Measurements from ENCODE around the gene RAP1GAP2. TPM values are rescaled to one million over a fixed set of nuclear protein-coding genes. Genes with fewer than 3 reads are reported as not detected.

The RAP1GAP2 gene
- total RNA-seq, 1 donor from 2014 or later: 8.6 TPM

GRCh38 chr17:2939714-2940351 is 143.6 kb downstream of the RAP1GAP2 start:
- peaks cover 10% of the 10 kb centered on the region for H3K27me3 ChIP-seq (ENCODE audit: insufficient read depth, low read length)
- Mint-ChIP-seq H3K36me3 (ENCODE audit: low read depth, unreplicated experiment) (no peaks in the 10 kb centered on the region), H3K9me3 (ENCODE audit: unreplicated experiment) (peaks cover 2% of the 10 kb centered on the region), H3K4me3 (ENCODE audit: unreplicated experiment) (no peak overlapping the region), H3K27ac (ENCODE audit: unreplicated experiment) (no peak overlapping the region), H3K27me3 (ENCODE audit: low read depth, unreplicated experiment) (peaks cover 17% of the 10 kb centered on the region), H3K4me1 (ENCODE audit: low read depth, unreplicated experiment) (peaks cover 5% of the 10 kb centered on the region)
- no peak for FAIRE-seq
- H3K27ac ChIP-seq (ENCODE audit: low read depth, low read length): no peak overlapping the region
- no peaks in the 10 kb centered on the region for H3K79me2 ChIP-seq (ENCODE audit: insufficient read depth, low read length)
- H4K20me1 ChIP-seq (ENCODE audit: insufficient read depth, low read length): peaks cover 3% of the 10 kb centered on the region
- no peak overlapping the region for H3K9ac ChIP-seq (ENCODE audit: low read length)
- TF ChIP-seq CTCF (IDR thresholded peaks at IDR 0.05; ENCODE audit: insufficient read depth, low read depth, low read length) (no peak), EZH2 (IDR thresholded peaks at IDR 0.05; ENCODE audit: insufficient read depth, low read length) (no peak)
- H2AFZ ChIP-seq (ENCODE audit: low read depth, low read length): no peak overlapping the region
- H3K9me3 ChIP-seq (ENCODE audit: insufficient read depth, low read depth, low read length): no peaks in the 10 kb centered on the region
- no peaks in the 10 kb centered on the region for H3K4me1 ChIP-seq (ENCODE audit: insufficient read depth, low read length)
- DNase-seq (ENCODE audit: low read depth): no peak
- no peak overlapping the region for H3K4me3 ChIP-seq (ENCODE audit: insufficient read depth, low read depth, low read length)
- H3K4me2 ChIP-seq (ENCODE audit: low read length): no peak overlapping the region
- H3K36me3 ChIP-seq (ENCODE audit: insufficient read depth, low read length): no peaks in the 10 kb centered on the region

GRCh38 chr17:2940352-2940751 is 144.1 kb downstream of the RAP1GAP2 start:
- TF ChIP-seq EZH2 (IDR thresholded peaks at IDR 0.05; ENCODE audit: insufficient read depth, low read length) (no peak), CTCF (IDR thresholded peaks at IDR 0.05; ENCODE audit: insufficient read depth, low read depth, low read length) (no peak)
- peaks cover 3% of the 10 kb centered on the region for H4K20me1 ChIP-seq (ENCODE audit: insufficient read depth, low read length)

GRCh38 chr17:2943981-2944380 is 147.7 kb downstream of the RAP1GAP2 start:
- H3K9ac ChIP-seq (ENCODE audit: low read length): no peak overlapping the region
- H3K79me2 ChIP-seq (ENCODE audit: insufficient read depth, low read length): no peaks in the 10 kb centered on the region
- H2AFZ ChIP-seq (ENCODE audit: low read depth, low read length): no peak overlapping the region
- Mint-ChIP-seq H3K36me3 (ENCODE audit: low read depth, unreplicated experiment) (no peaks in the 10 kb centered on the region), H3K9me3 (ENCODE audit: unreplicated experiment) (peaks cover 2% of the 10 kb centered on the region), H3K4me3 (ENCODE audit: unreplicated experiment) (no peak overlapping the region), H3K27ac (ENCODE audit: unreplicated experiment) (no peak overlapping the region), H3K27me3 (ENCODE audit: low read depth, unreplicated experiment) (peaks cover 9% of the 10 kb centered on the region), H3K4me1 (ENCODE audit: low read depth, unreplicated experiment) (peaks cover 8% of the 10 kb centered on the region)
- TF ChIP-seq EZH2 (IDR thresholded peaks at IDR 0.05; ENCODE audit: insufficient read depth, low read length): no peak
- TF ChIP-seq CTCF (IDR thresholded peaks at IDR 0.05; ENCODE audit: insufficient read depth, low read depth, low read length): no peak
- H4K20me1 ChIP-seq (ENCODE audit: insufficient read depth, low read length): no peaks in the 10 kb centered on the region
- no peaks in the 10 kb centered on the region for H3K9me3 ChIP-seq (ENCODE audit: insufficient read depth, low read depth, low read length)
- peaks cover 8% of the 10 kb centered on the region for H3K27me3 ChIP-seq (ENCODE audit: insufficient read depth, low read length)
- FAIRE-seq: no peak
- no peaks in the 10 kb centered on the region for H3K36me3 ChIP-seq (ENCODE audit: insufficient read depth, low read length)
- no peak overlapping the region for H3K4me2 ChIP-seq (ENCODE audit: low read length)
- no peak overlapping the region for H3K27ac ChIP-seq (ENCODE audit: low read depth, low read length)
- H3K4me1 ChIP-seq (ENCODE audit: insufficient read depth, low read length): no peaks in the 10 kb centered on the region
- H3K4me3 ChIP-seq (ENCODE audit: insufficient read depth, low read depth, low read length): no peak overlapping the region
- no peak for DNase-seq (ENCODE audit: low read depth)

More at GRCh38 chr17:2940352-2940751, 144.1 kb downstream of the RAP1GAP2 start:
- DNase-seq (ENCODE audit: low read depth) (no peak), FAIRE-seq (no peak)
- H3K4me1 ChIP-seq (ENCODE audit: insufficient read depth, low read length): no peaks in the 10 kb centered on the region
- H3K9me3 ChIP-seq (ENCODE audit: insufficient read depth, low read depth, low read length): no peaks in the 10 kb centered on the region
- no peak overlapping the region for H3K4me2 ChIP-seq (ENCODE audit: low read length)
- no peak overlapping the region for H3K27ac ChIP-seq (ENCODE audit: low read depth, low read length)
- no peaks in the 10 kb centered on the region for H3K36me3 ChIP-seq (ENCODE audit: insufficient read depth, low read length)
- Mint-ChIP-seq H3K9me3 (ENCODE audit: unreplicated experiment) (peaks cover 2% of the 10 kb centered on the region), H3K36me3 (ENCODE audit: low read depth, unreplicated experiment) (no peaks in the 10 kb centered on the region), H3K27me3 (ENCODE audit: low read depth, unreplicated experiment) (peaks cover 17% of the 10 kb centered on the region), H3K27ac (ENCODE audit: unreplicated experiment) (no peak overlapping the region), H3K4me1 (ENCODE audit: low read depth, unreplicated experiment) (peaks cover 5% of the 10 kb centered on the region), H3K4me3 (ENCODE audit: unreplicated experiment) (no peak overlapping the region)
- no peak overlapping the region for H3K9ac ChIP-seq (ENCODE audit: low read length)
- H3K27me3 ChIP-seq (ENCODE audit: insufficient read depth, low read length): peaks cover 10% of the 10 kb centered on the region
- no peaks in the 10 kb centered on the region for H3K79me2 ChIP-seq (ENCODE audit: insufficient read depth, low read length)
- no peak overlapping the region for H3K4me3 ChIP-seq (ENCODE audit: insufficient read depth, low read depth, low read length)
- no peak overlapping the region for H2AFZ ChIP-seq (ENCODE audit: low read depth, low read length)
